HepG2 (cell line): ENCODE data around the gene ABCC12. TPM values are rescaled to one million over a fixed set of nuclear protein-coding genes. Genes with fewer than 3 reads are reported as not detected.

Experiments used
- AKAP8 ChIP-seq: sonication (generic); formaldehyde crosslinking; IDR thresholded peaks from 2 replicates; pipeline ENCODE4 v1.5.1; 2020; ENCODE audit warnings: mild to moderate bottlenecking, missing genetic modification reagents
- ARNTL ChIP-seq: sonication (generic); formaldehyde crosslinking; IDR thresholded peaks from 2 replicates; pipeline ENCODE4 v1.4.0; 2020; ENCODE audit warnings: mild to moderate bottlenecking, missing genetic modification reagents
- BRF2 ChIP-seq: sonication (generic); formaldehyde crosslinking; IDR thresholded peaks from 2 replicates; pipeline ENCODE4 v1.8.1; 2022; ENCODE audit warnings: mild to moderate bottlenecking, missing genetic modification reagents
- ELF1 ChIP-seq: sonication (generic); formaldehyde crosslinking; IDR thresholded peaks from 2 replicates; pipeline ENCODE4 v1.4.0; 2020; ENCODE audit warnings: missing genetic modification reagents
- HDAC6 ChIP-seq: fragments of 200-600 bp; sonication (generic); IDR thresholded peaks from 2 replicates; pipeline ENCODE4 v1.7.0; 2017; ENCODE audit warnings: mild to moderate bottlenecking, antibody characterized with exemption, low read length, low read depth
- HNF4G ChIP-seq, 2 experiments: sonication (generic) in 1 of 2; formaldehyde crosslinking in 1 of 2; IDR thresholded peaks; 2 replicates each; pipeline versions ENCODE4 v1.4.0 to v1.6.1; 2011 to 2020; ENCODE audit warnings: borderline replicate concordance in 2 of 2, low read depth in 2 of 2, mild to moderate bottlenecking in 2 of 2, low read length in 1 of 2, missing genetic modification reagents in 1 of 2, moderate library complexity in 1 of 2
- IRF1 ChIP-seq: sonication (generic); formaldehyde crosslinking; IDR thresholded peaks from 2 replicates; pipeline ENCODE4 v1.4.0; 2020; ENCODE audit warnings: low read depth, mild to moderate bottlenecking, missing genetic modification reagents
- KDM5A ChIP-seq: fragments of 200-600 bp; sonication (generic); IDR thresholded peaks from 2 replicates; pipeline ENCODE4 v1.7.0; 2018; ENCODE audit warnings: antibody characterized with exemption, mild to moderate bottlenecking, low read length, borderline replicate concordance
- NFIB ChIP-seq: sonication (generic); formaldehyde crosslinking; IDR thresholded peaks from 2 replicates; pipeline ENCODE4 v1.9.0; 2021; ENCODE audit warnings: missing genetic modification reagents, mild to moderate bottlenecking, borderline replicate concordance
- NKX3-1 ChIP-seq: sonication (generic); formaldehyde crosslinking; IDR thresholded peaks from 2 replicates; pipeline ENCODE4 v1.5.0; 2020; ENCODE audit warnings: missing genetic modification reagents
- NONO ChIP-seq, 2 experiments: fragments of 450-650 bp in 1 of 2; sonication (generic) in 1 of 2; formaldehyde crosslinking in 1 of 2; IDR thresholded peaks in 1 of 2; conservative IDR thresholded peaks in 1 of 2; 2 replicates each; pipeline versions ENCODE4 v1.6.1 to v1.8.0; 2017 to 2022; ENCODE audit warnings: mild to moderate bottlenecking in 1 of 2, missing genetic modification reagents in 1 of 2, moderate library complexity in 1 of 2
- SRF ChIP-seq: IDR thresholded peaks from 2 replicates; pipeline ENCODE4 v1.6.1; 2011; ENCODE audit warnings: mild to moderate bottlenecking, low read depth, low read length, moderate library complexity
- SRSF1 ChIP-seq: fragments of 200-400 bp; formaldehyde crosslinking; optimal IDR thresholded peaks from 2 replicates; pipeline ENCODE3; 2017; ENCODE audit warnings: mild to moderate bottlenecking, low read depth, low read length, moderate library complexity
- TBX3 ChIP-seq: fragments of 450-650 bp; IDR thresholded peaks from 2 replicates; pipeline ENCODE4 v1.6.1; 2017; ENCODE audit warnings: antibody characterized with exemption, mild to moderate bottlenecking, inconsistent platforms, borderline replicate concordance
- TEAD3 ChIP-seq: optimal IDR thresholded peaks from 2 replicates; pipeline ENCODE3; 2016; ENCODE audit warnings: borderline replicate concordance
- ZBTB26 ChIP-seq: IDR thresholded peaks from 2 replicates; pipeline ENCODE4 v1.6.1; 2016; ENCODE audit warnings: missing compliant biosample characterization, missing genetic modification reagents, borderline replicate concordance
- ZNF350 ChIP-seq: sonication (generic); formaldehyde crosslinking; IDR thresholded peaks from 2 replicates; pipeline ENCODE4 v1.4.0; 2020; ENCODE audit warnings: mild to moderate bottlenecking, low read depth, missing genetic modification reagents, borderline replicate concordance
- ZNF572 ChIP-seq: sonication (generic); formaldehyde crosslinking; IDR thresholded peaks from 2 replicates; pipeline ENCODE4 v1.5.1; 2020; ENCODE audit warnings: mild to moderate bottlenecking, missing genetic modification reagents
- ZNF619 ChIP-seq: sonication (generic); formaldehyde crosslinking; IDR thresholded peaks from 2 replicates; pipeline ENCODE4 v1.4.0; 2020; ENCODE audit warnings: mild to moderate bottlenecking, missing genetic modification reagents
- ZNF839 ChIP-seq: sonication (generic); formaldehyde crosslinking; IDR thresholded peaks from 2 replicates; pipeline ENCODE4 v1.4.0; 2020; ENCODE audit warnings: missing genetic modification reagents, mild to moderate bottlenecking, borderline replicate concordance
- ZSCAN5A ChIP-seq: sonication (generic); formaldehyde crosslinking; IDR thresholded peaks from 2 replicates; pipeline ENCODE4 v1.8.0; 2022; ENCODE audit warnings: mild to moderate bottlenecking, missing genetic modification reagents, borderline replicate concordance
- ZSCAN9 ChIP-seq: IDR thresholded peaks from 2 replicates; pipeline ENCODE4 v1.6.1; 2016; ENCODE audit warnings: borderline replicate concordance
- polyA plus RNA-seq, 8 experiments: library from polyadenylated mRNA; depleted of rRNA in 3 of 8; stranded (reverse) in 7 of 8; unstranded in 1 of 8; fragments of >200 nt; fragmentation: Illumina TruSeq in 4 of 8; extraction: Trizol in 4 of 8; gene quantifications; 2 replicates each; pipeline versions ENCODE4 v1.2.1 to v1.2.3, GENCODE V29; 2011 to 2016; ENCODE audit warnings: low read depth in 4 of 8, missing spikeins in 1 of 8, mixed read lengths in 1 of 8; ENCODE audit not compliant: insufficient read depth in 1 of 8
- total RNA-seq, 5 experiments: library from RNA; depleted of rRNA; stranded (reverse); fragments of >200 nt; fragmentation: Illumina TruSeq; extraction: Trizol; gene quantifications; 2 replicates each; pipeline ENCODE4 v1.2.3, GENCODE V29; 2016; ENCODE audit warnings: low read depth in 1 of 5

Gene ABCC12
- total and polyA plus RNA-seq, 2 of the 13 experiments (the other 11 are each of a cell fraction or from before 2014, with no cell fraction given) = not detected

- TF ChIP-seq BRF2 (CRISPR knock-in tag) (peak; percentile 71; the same call in 1 of the 2 replicates), ZNF350 (CRISPR knock-in tag) (peak; percentile 86), ZBTB26 (peak; percentile 68; the same call in 1 of the 2 replicates), HDAC6 (no peak), NFIB (CRISPR knock-in tag) (no peak), TEAD3 (CRISPR knock-in tag) (peak; percentile 72), ZSCAN5A (CRISPR knock-in tag) (peak; percentile 49; the same call in 1 of the 2 replicates), AKAP8 (0 out of 2 replicates have a peak, but pooled peaks have one; percentile 39), SRSF1 (peak; percentile 94), IRF1 (CRISPR knock-in tag) (no peak), KDM5A (peak; percentile 75), ARNTL (0 out of 2 replicates have a peak, but pooled peaks have one; percentile 16), ELF1 (CRISPR knock-in tag) (peak; percentile 25; the same call in 1 of the 2 replicates), NKX3-1 (CRISPR knock-in tag) (no peak), ZNF572 (CRISPR knock-in tag) (peak; percentile 47; the same call in 1 of the 2 replicates), NONO (IDR thresholded peaks at IDR 0.05) (no peak), NONO (CRISPR knock-in tag; conservative IDR thresholded peaks at IDR 0.05) (peak; percentile 61; the same call in 1 of the 2 replicates), ZSCAN9 (CRISPR knock-in tag) (peak; percentile 88), ZNF839 (CRISPR knock-in tag) (peak; percentile 83; the same call in 1 of the 2 replicates), ZNF619 (CRISPR knock-in tag) (peak; percentile 90; the same call in 1 of the 2 replicates), TBX3 (no peak), SRF (no peak), HNF4G (IDR thresholded peaks at IDR 0.05; ENCODE audit: borderline replicate concordance, low read depth, low read length) (no peak), HNF4G (CRISPR knock-in tag; IDR thresholded peaks at IDR 0.05; ENCODE audit: borderline replicate concordance, low read depth) (peak; percentile 79; the same call in 1 of the 2 replicates)
Measured at GRCh38 chr16:48164907-48165715, 9.3 kb upstream of the ABCC12 start (continued).
